Activated T-cell treated with anti-CD3 and anti-CD28 coated beads for 24 hours (primary cell): ENCODE measurements around the gene VPS52.

ENCODE experiments used
- DNase-seq: peaks from one replicate; pipeline ENCODE4 v3.0.0-alpha.2; 2020; ENCODE audit warnings: low read depth

Gene VPS52

GRCh38 chr6:33271468-33272274 lies at the start of gene VPS52, which contains the start of gene RPS18:
VPS52 (minus strand) TSS chr6:33271876; CDS start chr6:33271675, 201 bp downstream.
RPS18 (plus strand) TSS chr6:33272075; CDS start chr6:33272120, 45 bp downstream.
- DNase-seq, result peak; percentile 90

- no peak for DNase-seq
Measured at GRCh38 chr6:33321227-33321626, 49.6 kb upstream of the VPS52 start.

- no peak for DNase-seq
Measured at GRCh38 chr6:33320315-33321181, 48.9 kb upstream of the VPS52 start.

- no peak for DNase-seq
Measured at GRCh38 chr6:33319939-33320314, 48.3 kb upstream of the VPS52 start.

- no peak for DNase-seq
Measured at GRCh38 chr6:33318426-33319073, 46.9 kb upstream of the VPS52 start.

- peak; percentile 94 for DNase-seq
Measured at GRCh38 chr6:33317669-33318425, 46.2 kb upstream of the VPS52 start, which contains the start of gene ZBTB22. ZBTB22 (minus strand) TSS chr6:33317744; CDS start chr6:33316916, 828 bp downstream.

GRCh38 chr6:33317419-33317668 lies 45.7 kb upstream of the VPS52 start:
- DNase-seq, result no peak

- no peak for DNase-seq
Measured at GRCh38 chr6:33316603-33317418, 45.1 kb upstream of the VPS52 start.

GRCh38 chr6:33315793-33316602 lies 44.3 kb upstream of the VPS52 start:
- DNase-seq, result no peak

- no peak for DNase-seq
Measured at GRCh38 chr6:33314943-33315792, 43.5 kb upstream of the VPS52 start.

GRCh38 chr6:33314515-33314942 lies 42.9 kb upstream of the VPS52 start:
- DNase-seq, result peak; percentile 45

- peak; percentile 81 for DNase-seq
Measured at GRCh38 chr6:33313709-33314514, 42.2 kb upstream of the VPS52 start, which contains the start of gene TAPBP. TAPBP (minus strand) TSS chr6:33314078; CDS start chr6:33314041, 37 bp downstream.

GRCh38 chr6:33313105-33313708 lies 41.5 kb upstream of the VPS52 start:
- DNase-seq, result no peak

- peak; percentile 73 for DNase-seq
Measured at GRCh38 chr6:33312361-33313104, 40.9 kb upstream of the VPS52 start.

GRCh38 chr6:33306356-33306755 lies 34.7 kb upstream of the VPS52 start:
- no peak for DNase-seq

- DNase-seq, result no peak
Measured at GRCh38 chr6:33305052-33305451, 33.4 kb upstream of the VPS52 start.

GRCh38 chr6:33304216-33304615 lies 32.5 kb upstream of the VPS52 start:
- DNase-seq, result no peak
